Naive thymus-derived CD8-positive, alpha-beta T cell (primary cell): ENCODE measurements around the gene DRAXIN. TPM values are rescaled to one million over a fixed set of nuclear protein-coding genes. Genes with fewer than 3 reads are reported as not detected.

Experiments
- ATAC-seq, 2 donors: fragments of 150-1000 bp; cut with Tn5 transposase in 1 of 2; sonication (Bioruptor Pico), chemical (Tn5 transposase) in 1 of 2; 1 replicate in 1 of 2; 2 replicates in 1 of 2; pipeline ENCODE4 v1.10.0; 2021; ENCODE audit warnings: mild to moderate bottlenecking in 2 of 2, moderate library complexity in 2 of 2
- POLR2A ChIA-PET: fragments of 350-600 bp; sonication (Branson Sonifier 250); formaldehyde crosslinking; loops from one replicate; lab custom pipeline; 2021; ENCODE audit warnings: antibody characterized with exemption; lab: Charles Lee
- DNase-seq, 10 donors: peaks; one replicate each; pipeline versions ENCODE4 v3.0.0 to v3.0.0-alpha.2; 2020 to 2022
- H3K27ac Mint-ChIP-seq, 10 donors: one replicate each; pipeline ENCODE4 v1.8.0; 2020 to 2022; ENCODE audit warnings: mild to moderate bottlenecking in 10 of 10, mixed read lengths in 10 of 10, moderate library complexity in 4 of 10, inconsistent platforms in 1 of 10
- H3K27me3 Mint-ChIP-seq, 5 donors: one replicate each; pipeline ENCODE4 v1.8.0; 2021 to 2022; ENCODE audit warnings: mixed read lengths in 5 of 5
- H3K36me3 Mint-ChIP-seq, 3 donors: one replicate each; pipeline ENCODE4 v1.8.0; 2020 to 2022; ENCODE audit warnings: mixed read lengths in 3 of 3, mild to moderate bottlenecking in 2 of 3, inconsistent platforms in 1 of 3
- H3K4me1 Mint-ChIP-seq, 4 donors: one replicate each; pipeline ENCODE4 v1.8.0; 2021 to 2022; ENCODE audit warnings: mixed read lengths in 4 of 4
- H3K4me3 Mint-ChIP-seq, 10 donors: one replicate each; pipeline ENCODE4 v1.8.0; 2020 to 2022; ENCODE audit warnings: mild to moderate bottlenecking in 10 of 10, mixed read lengths in 10 of 10, moderate library complexity in 6 of 10, inconsistent platforms in 1 of 10
- H3K9me3 Mint-ChIP-seq, 9 donors: one replicate each; pipeline ENCODE4 v1.8.0; 2020 to 2022; ENCODE audit warnings: mixed read lengths in 9 of 9, mild to moderate bottlenecking in 3 of 9, inconsistent platforms in 1 of 9, moderate library complexity in 1 of 9
- polyA plus RNA-seq, 3 donors: library from polyadenylated mRNA; unstranded; fragments of 300-500 nt; fragmentation: Illumina TruSeq; gene quantifications; one replicate each; pipeline ENCODE4 v1.2.3, GENCODE V29; 2021
- total RNA-seq, 8 experiments: library from RNA in 2 of 8; stranded (reverse) in 2 of 8; gene quantifications; one replicate each; pipeline ENCODE4 v1.2.3 and lab custom pipeline; 2021 to 2026

Gene DRAXIN
- total and polyA plus RNA-seq, 5 experiments from 2014 or later, result 0.07 to 0.29 (median 0.22) TPM

DNA sequence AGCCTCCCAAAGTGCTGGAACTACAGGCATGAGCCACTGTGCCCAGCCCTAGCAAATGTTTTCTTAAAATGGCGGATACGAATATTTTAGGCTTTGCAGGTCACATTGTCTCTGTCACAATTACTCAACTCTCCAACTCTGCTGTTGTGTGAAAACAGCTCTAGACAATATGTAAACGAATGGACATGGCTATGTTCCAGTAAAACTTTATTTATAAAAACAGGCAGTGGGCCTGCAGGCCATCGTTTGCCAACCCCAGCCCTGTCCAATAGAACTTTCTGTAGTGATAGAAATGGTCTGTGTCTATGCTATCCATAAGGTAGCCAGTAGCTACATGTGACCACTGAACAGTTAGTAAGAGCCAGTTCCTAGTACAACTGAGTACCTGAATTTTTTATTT, 31.8 kb upstream of the DRAXIN start:
- POLR2A ChIA-PET, result interaction anchor here (0.7 to 5.9 kb wide), 2 partner anchors 22 to 59 kb away, joined by 4 to 60 read pairs; no protein-coding TSS in a partner anchor
- Mint-ChIP-seq H3K4me1 (peaks cover 0 to 22% (median 13%) of the 10 kb centered on the region in 4 donors), H3K9me3 (no peaks in the 10 kb centered on the region), H3K27ac (peak overlapping the region in 1 of 10 donors; percentile 15), H3K27me3 (no peaks in the 10 kb centered on the region), H3K4me3 (peak overlapping the region in 1 of 10 donors; percentile 50), H3K36me3 (peaks cover 0 to 45% (median 0%) of the 10 kb centered on the region in 3 donors)
- ATAC-seq, result no peak
- no peak for DNase-seq

DNA sequence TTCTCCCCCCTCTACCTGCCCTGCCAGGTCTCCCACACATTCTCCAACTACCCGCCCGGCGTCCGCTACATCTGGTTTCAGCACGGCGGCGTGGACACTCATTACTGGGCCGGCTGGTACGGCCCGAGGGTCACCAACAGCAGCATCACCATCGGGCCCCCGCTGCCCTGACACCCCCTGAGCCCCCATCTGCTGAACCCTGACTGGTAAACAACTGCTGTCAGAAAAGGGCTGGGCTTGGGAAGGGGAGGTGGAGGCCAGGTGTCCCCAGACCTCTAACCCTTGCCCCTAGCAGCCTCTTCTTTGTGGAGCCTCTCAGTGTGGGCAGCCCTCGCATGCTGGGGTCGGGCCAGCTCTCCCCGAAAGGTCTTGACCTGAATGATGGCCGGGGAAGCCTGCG, 30.4 kb upstream of the DRAXIN start:
- H3K36me3 Mint-ChIP-seq, result peaks cover 0 to 45% (median 0%) of the 10 kb centered on the region in 3 donors
- H3K9me3 Mint-ChIP-seq, result no peaks in the 10 kb centered on the region
- peaks cover 0 to 13% (median 6%) of the 10 kb centered on the region in 4 donors for H3K4me1 Mint-ChIP-seq
- no peak for ATAC-seq
- POLR2A ChIA-PET, result interaction anchor here (5.9 kb wide), 1 partner anchor 58 kb away, joined by 60 read pairs; no protein-coding TSS in a partner anchor
- H3K27ac Mint-ChIP-seq, result peak overlapping the region in 1 of 10 donors; percentile 63
- no peaks in the 10 kb centered on the region for H3K27me3 Mint-ChIP-seq
- H3K4me3 Mint-ChIP-seq, result no peak overlapping the region
- no peak for DNase-seq

DNA sequence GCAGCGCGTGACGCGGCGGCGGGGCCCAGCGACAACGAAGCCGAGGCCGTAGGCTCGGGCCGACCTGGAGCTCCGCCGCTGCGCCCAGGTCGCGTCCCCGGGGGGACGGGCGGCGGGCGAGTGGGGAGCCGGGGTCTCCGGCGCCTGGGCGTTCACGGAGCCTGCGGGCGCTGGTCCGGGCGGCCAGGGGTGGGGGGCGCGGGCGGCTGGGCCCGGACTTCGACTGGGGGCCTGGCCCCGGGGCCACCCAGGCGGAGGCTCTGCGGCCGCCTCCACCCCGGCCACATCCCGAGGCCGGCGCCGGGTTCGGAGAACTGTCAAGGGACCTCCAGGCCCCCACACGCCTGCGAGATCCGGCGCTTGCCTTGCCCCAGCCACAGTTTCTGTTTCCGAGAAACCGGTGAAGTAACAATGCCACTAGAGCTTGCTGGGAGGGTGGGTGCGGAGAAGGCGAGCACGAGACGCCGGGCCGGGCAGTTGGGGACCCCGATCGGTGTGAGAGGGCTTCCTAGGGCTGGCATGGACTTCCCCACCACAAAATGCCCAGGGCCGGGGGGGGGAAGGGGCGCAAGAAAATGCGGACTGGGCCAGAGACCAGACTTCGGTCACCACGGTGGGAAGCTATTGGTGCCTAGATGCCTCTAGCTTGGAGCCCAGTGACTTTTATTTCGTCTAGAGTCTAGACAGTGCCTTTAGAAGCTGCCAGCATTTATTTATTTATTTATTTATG, 27.0 kb upstream of the DRAXIN start:
- H3K4me3 Mint-ChIP-seq, result peak overlapping the region; percentile 75 to 89 (median 86)
- no peaks in the 10 kb centered on the region for H3K9me3 Mint-ChIP-seq
- no peaks in the 10 kb centered on the region for H3K27me3 Mint-ChIP-seq
- peak in 8 of 10 donors; percentile 35 to 61 (median 50) for DNase-seq
- POLR2A ChIA-PET, result interaction anchor here (0.6 to 5.9 kb wide), 14 partner anchors 8 to 606 kb away, joined by 3 to 60 read pairs (median 5); partner anchors contain the start of genes CLCN6, FBXO2, FBXO44 and MAD2L2
- H3K4me1 Mint-ChIP-seq, result peaks cover 0 to 18% (median 8%) of the 10 kb centered on the region in 4 donors
- peaks cover 0 to 29% (median 2%) of the 10 kb centered on the region in 3 donors for H3K36me3 Mint-ChIP-seq
- peak overlapping the region in 9 of 10 donors; percentile 66 to 92 (median 87) for H3K27ac Mint-ChIP-seq
- peak; percentile 72 to 73 for ATAC-seq

DNA sequence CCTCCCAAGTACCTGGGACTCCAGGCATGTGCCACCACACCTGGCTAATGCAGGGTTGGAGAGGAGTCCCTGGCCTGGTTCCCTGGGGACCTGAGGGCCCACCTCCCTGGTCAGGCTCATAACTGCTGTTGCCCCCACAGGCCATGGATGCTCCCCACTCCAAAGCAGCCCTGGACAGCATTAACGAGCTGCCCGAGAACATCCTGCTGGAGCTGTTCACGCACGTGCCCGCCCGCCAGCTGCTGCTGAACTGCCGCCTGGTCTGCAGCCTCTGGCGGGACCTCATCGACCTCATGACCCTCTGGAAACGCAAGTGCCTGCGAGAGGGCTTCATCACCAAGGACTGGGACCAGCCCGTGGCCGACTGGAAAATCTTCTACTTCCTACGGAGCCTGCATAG, 23.0 kb upstream of the DRAXIN start:
- no peak for ATAC-seq
- DNase-seq, result no peak
- H3K4me1 Mint-ChIP-seq, result peaks cover 3 to 15% (median 6%) of the 10 kb centered on the region in 4 donors
- no peak overlapping the region for H3K4me3 Mint-ChIP-seq
- H3K27me3 Mint-ChIP-seq, result no peaks in the 10 kb centered on the region
- POLR2A ChIA-PET, result no interaction called here
- H3K9me3 Mint-ChIP-seq, result no peaks in the 10 kb centered on the region
- peaks cover 0 to 16% (median 5%) of the 10 kb centered on the region in 3 donors for H3K36me3 Mint-ChIP-seq
- H3K27ac Mint-ChIP-seq, result peak overlapping the region in 1 of 10 donors; percentile 93

DNA sequence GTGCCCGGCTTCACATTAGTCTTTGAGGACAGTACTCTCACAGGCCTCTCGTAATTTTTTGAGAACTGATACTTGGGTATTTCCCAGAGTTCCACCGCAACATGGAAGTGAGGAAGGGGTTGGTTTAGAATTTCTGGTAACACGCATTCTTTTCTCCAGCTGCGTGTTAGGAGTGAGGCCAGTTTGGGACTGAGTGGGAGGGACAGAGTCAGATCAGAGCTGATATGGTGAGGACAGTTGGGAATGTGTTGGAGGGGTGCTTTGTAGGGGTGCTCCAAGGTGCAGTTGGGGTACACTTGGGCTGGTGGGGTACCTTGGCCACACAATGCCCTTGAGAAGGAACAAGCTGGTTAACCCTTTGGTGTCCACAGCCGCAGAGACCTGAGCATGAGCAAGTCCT, 20.8 kb upstream of the DRAXIN start:
- POLR2A ChIA-PET, result no interaction called here
- ATAC-seq (no peak), DNase-seq (no peak)
- Mint-ChIP-seq H3K4me3 (no peak overlapping the region), H3K4me1 (peaks cover 5 to 9% (median 6%) of the 10 kb centered on the region in 4 donors), H3K27me3 (no peaks in the 10 kb centered on the region), H3K36me3 (peaks cover 0 to 31% (median 5%) of the 10 kb centered on the region in 3 donors), H3K9me3 (no peaks in the 10 kb centered on the region), H3K27ac (peak overlapping the region in 1 of 10 donors; percentile 89)

DNA sequence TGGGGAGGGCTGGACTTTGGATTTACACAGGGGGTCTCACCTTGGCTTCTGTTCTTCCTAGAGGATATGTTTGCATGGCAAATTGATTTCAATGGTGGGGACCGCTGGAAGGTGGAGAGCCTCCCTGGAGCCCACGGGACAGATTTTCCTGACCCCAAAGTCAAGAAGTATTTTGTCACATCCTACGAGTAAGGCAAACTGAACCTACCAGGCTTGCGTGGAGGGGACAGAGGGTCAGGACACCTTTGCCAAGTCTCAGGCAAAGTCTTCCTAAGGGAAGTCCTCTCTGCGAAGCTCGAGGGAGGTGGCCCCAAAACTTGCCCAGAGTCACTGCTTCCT, 20.3 kb upstream of the DRAXIN start:
- Mint-ChIP-seq H3K9me3 (no peaks in the 10 kb centered on the region), H3K4me1 (peaks cover 5 to 7% (median 6%) of the 10 kb centered on the region in 4 donors), H3K4me3 (no peak overlapping the region), H3K36me3 (peaks cover 0 to 35% (median 5%) of the 10 kb centered on the region in 3 donors), H3K27ac (no peak overlapping the region), H3K27me3 (no peaks in the 10 kb centered on the region)
- ATAC-seq (no peak), DNase-seq (no peak)
- POLR2A ChIA-PET, result no interaction called here

DNA sequence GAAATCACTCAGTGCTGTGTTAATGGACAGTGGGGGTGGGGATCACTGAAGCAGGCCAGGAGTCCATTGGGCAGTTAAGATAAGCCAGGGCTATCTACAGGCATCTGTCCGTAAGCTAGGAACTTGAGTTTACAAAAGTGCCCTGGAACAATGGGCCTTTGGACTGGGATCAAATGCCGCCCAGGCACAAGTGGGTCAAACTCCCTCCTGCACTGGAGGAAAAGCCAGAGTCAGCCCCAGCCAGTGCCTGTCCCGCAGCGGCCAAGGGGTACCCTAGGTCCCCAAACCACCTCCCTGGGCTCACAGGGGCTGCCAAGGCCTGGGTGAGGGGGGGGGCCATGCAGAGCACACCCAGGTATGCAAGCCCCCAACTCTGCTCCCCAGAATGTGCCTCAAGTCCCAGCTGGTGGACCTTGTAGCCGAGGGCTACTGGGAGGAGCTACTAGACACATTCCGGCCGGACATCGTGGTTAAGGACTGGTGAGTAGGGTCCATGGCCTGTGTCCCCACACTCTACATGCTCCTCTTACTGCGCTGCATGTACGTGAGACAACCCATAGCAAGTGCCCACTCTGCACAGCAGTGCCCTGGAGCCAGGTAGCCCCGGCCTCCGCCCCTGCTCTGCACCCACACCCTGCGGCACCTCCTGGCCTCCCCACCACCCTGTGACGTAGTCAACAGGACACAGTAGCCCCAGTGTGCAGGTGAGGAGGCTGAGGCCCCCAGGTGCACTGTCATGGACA, 19.8 kb upstream of the DRAXIN start:
- no peak overlapping the region for H3K4me3 Mint-ChIP-seq
- POLR2A ChIA-PET, result no interaction called here

DNA sequence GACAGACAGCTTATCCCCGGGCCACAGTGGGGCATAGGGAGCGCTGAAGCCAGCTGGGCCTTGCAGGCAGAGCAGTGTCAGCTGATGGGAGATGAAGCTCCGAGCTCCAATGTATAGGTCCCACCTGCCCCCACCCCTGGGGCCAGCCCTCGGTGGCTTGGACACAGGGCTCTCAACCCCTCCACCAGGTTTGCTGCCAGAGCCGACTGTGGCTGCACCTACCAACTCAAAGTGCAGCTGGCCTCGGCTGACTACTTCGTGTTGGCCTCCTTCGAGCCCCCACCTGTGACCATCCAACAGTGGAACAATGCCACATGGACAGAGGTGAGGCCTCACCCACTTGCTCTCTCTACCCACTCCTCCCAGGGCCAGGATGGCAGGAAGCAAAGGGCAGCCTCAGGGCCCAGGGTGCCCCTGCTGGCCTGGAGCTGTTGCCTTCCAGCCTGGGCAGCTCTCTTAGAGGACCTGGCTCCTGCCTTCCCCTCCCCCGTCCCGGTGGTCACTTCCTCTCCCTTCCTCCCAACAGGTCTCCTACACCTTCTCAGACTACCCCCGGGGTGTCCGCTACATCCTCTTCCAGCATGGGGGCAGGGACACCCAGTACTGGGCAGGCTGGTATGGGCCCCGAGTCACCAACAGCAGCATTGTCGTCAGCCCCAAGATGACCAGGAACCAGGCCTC, 18.3 kb upstream of the DRAXIN start:
- Mint-ChIP-seq H3K4me1 (peaks cover 2 to 6% (median 4%) of the 10 kb centered on the region in 4 donors), H3K9me3 (no peaks in the 10 kb centered on the region), H3K27ac (no peak overlapping the region), H3K27me3 (no peaks in the 10 kb centered on the region), H3K36me3 (peaks cover 0 to 38% (median 5%) of the 10 kb centered on the region in 3 donors), H3K4me3 (no peak overlapping the region)
- DNase-seq (no peak), ATAC-seq (no peak)
- POLR2A ChIA-PET, result interaction anchor here (1.2 kb wide), 1 partner anchor 9 kb away, joined by 5 read pairs; the partner anchor contains the start of gene FBXO6

More for the DNA sequence above, 19.8 kb upstream of the DRAXIN start:
- no peaks in the 10 kb centered on the region for H3K27me3 Mint-ChIP-seq
- H3K36me3 Mint-ChIP-seq, result peaks cover 0 to 35% (median 5%) of the 10 kb centered on the region in 3 donors
- no peaks in the 10 kb centered on the region for H3K9me3 Mint-ChIP-seq
- ATAC-seq (no peak), DNase-seq (no peak)
- H3K27ac Mint-ChIP-seq, result no peak overlapping the region
- H3K4me1 Mint-ChIP-seq, result peaks cover 5 to 7% (median 5%) of the 10 kb centered on the region in 4 donors

DNA sequence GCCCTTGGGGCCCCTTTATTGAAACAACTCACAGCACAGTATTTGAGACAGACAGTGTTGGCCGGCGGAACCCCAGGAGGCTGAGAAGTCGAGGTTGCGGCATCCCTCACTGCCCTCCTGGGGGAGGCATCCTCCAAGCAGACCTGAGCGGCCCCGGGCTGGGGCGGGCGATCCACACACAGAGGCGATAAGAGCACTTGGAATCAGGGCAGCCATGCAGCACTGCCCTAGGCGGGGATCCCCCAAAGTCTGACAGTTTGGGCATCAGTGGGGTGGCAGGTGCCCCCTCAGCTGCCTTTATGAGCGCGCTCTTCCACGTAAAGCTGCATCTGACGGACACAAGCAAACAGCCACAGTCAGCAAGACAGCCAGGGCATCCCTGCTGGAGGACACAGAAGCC, 17.0 kb upstream of the DRAXIN start:
- ATAC-seq, result no peak
- H3K27ac Mint-ChIP-seq, result no peak overlapping the region

DNA sequence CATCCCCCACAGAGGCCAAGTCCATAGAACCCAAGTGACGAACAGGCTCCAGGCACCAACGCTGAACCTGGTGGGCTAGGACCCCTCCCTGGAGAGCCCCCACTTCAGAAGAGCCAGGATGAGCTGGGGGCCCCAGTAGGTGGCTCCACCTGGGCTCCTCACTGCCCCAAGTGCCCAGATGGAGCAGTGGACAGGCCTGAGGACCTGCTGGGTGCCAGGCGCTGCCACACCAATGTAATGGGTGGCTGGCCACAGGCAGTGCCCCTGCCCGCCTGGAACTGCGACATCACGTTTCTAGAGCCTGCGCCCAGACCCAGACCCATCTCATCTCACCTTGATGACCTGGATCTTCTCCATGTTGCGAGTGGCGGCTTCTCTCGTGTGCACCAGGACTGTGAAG, 16.2 kb upstream of the DRAXIN start:
- H3K9me3 Mint-ChIP-seq, result no peaks in the 10 kb centered on the region
- peaks cover 5 to 15% (median 13%) of the 10 kb centered on the region in 4 donors for H3K4me1 Mint-ChIP-seq
- no peak overlapping the region for H3K27ac Mint-ChIP-seq
- POLR2A ChIA-PET, result interaction anchor here (1.6 kb wide), 1 partner anchor 11 kb away, joined by 5 read pairs; the partner anchor contains the start of gene FBXO6
- ATAC-seq (no peak), DNase-seq (no peak)
- no peak overlapping the region for H3K4me3 Mint-ChIP-seq
- no peaks in the 10 kb centered on the region for H3K27me3 Mint-ChIP-seq
- H3K36me3 Mint-ChIP-seq, result peaks cover 0 to 36% (median 0%) of the 10 kb centered on the region in 3 donors

More for the DNA sequence above, 17.0 kb upstream of the DRAXIN start:
- POLR2A ChIA-PET, result interaction anchor here (1.6 kb wide), 1 partner anchor 10 kb away, joined by 5 read pairs; the partner anchor contains the start of gene FBXO6
- Mint-ChIP-seq H3K27me3 (no peaks in the 10 kb centered on the region), H3K36me3 (peaks cover 0 to 38% (median 2%) of the 10 kb centered on the region in 3 donors), H3K4me1 (peaks cover 5 to 10% (median 8%) of the 10 kb centered on the region in 4 donors), H3K9me3 (no peaks in the 10 kb centered on the region), H3K4me3 (no peak overlapping the region)
- DNase-seq, result no peak

DNA sequence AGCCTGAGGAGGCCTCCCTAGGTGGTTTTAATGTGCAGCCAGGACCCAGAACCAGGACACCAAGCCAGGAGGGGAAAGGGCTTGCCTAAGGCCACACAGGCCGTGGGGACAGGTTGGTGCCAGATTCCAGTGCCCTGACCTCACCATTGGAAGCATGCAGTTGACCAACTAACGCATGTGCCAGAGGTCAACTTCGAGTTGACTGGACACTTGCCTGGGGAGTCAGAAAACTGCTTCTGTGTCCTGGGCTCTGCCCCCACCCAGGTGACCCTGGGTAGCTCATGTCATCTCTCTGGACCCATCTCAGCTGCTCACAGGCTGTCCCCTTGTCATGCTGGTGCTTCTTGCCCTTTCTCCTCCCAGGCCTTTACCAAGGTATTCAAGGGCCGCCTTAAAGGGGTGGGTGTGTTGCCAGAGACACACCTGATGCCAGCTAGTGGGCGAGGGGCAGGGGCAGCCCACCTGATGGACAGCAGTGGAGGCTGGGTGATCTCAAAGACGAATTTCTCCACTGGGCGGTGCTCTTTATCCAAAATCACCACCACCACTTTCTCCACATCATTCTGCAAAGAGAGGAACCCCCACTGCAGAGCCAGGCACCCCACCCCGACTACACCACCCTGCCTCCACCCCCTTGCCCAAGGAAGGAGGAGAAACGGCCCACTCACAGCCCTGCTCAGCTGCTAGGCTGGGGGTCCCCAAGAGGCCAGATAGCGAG, 15.0 kb upstream of the DRAXIN start:
- no peaks in the 10 kb centered on the region for H3K27me3 Mint-ChIP-seq
- POLR2A ChIA-PET, result interaction anchor here (0.5 to 1.2 kb wide), 3 partner anchors 13 to 41 kb away, joined by 3 to 7 read pairs (median 4); no protein-coding TSS in a partner anchor
- peaks cover 0 to 33% (median 0%) of the 10 kb centered on the region in 3 donors for H3K36me3 Mint-ChIP-seq
- no peaks in the 10 kb centered on the region for H3K9me3 Mint-ChIP-seq
- peak overlapping the region in 1 of 10 donors; percentile 34 for H3K4me3 Mint-ChIP-seq
- DNase-seq (no peak), ATAC-seq (no peak)
- H3K27ac Mint-ChIP-seq, result no peak overlapping the region
- H3K4me1 Mint-ChIP-seq, result peaks cover 7 to 18% (median 15%) of the 10 kb centered on the region in 4 donors
